Epithelial cell of proximal tubule (primary cell): ENCODE data around the gene ASAP2. TPM values are rescaled to one million over a fixed set of nuclear protein-coding genes. Genes with fewer than 3 reads are reported as not detected.
"Not testable (repeated sequence)": the region's sequence is repeated elsewhere in the genome, so short reads cannot be mapped to it uniquely, and the experiment has no call there.

ENCODE experiments used
- DNase-seq: peaks from one replicate; pipeline ENCODE4 v3.0.0-alpha.2; 2011; ENCODE audit warnings: low read depth
- H3K4me3 ChIP-seq: 2 replicates; pipeline ENCODE4 v1.5.1; 2011; ENCODE audit warnings: low read depth, mild to moderate bottlenecking, low read length
- total RNA-seq: library from RNA; depleted of rRNA; stranded (reverse); fragments of >200 nt; gene quantifications from 2 replicates; pipeline ENCODE4 v1.2.3, GENCODE V29; 2015
- TF ChIP-seq, protein P1 (sequence below): conservative IDR thresholded peaks from 2 replicates; pipeline ENCODE4 v1.5.1; 2012; ENCODE audit warnings: low read depth, mild to moderate bottlenecking, low read length

ASAP2 gene
- total RNA-seq, 1 donor from 2014 or later, result 33.0 TPM

DNA sequence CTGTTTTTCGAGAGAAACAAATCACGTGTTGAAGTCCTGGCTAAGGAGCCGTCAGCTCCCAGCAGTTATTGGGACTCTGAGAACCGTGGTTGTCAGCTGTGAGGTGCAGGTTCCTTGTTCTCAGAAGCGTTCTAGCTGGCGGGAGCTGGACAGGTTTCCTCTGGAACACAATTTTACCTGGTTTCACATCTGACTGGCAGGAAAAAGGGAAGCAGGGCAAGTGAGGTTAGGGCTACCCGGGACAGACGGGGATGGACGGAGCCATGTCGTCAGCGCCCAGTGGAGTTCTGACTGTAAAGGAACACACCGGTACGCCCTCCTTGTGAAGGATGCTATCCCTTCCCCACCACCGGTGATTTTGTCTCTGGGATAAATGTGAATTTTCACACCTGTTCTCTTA lies 190.6 kb downstream of the ASAP2 start:
- DNase-seq, result no peak
- TF ChIP-seq, protein P1, sequence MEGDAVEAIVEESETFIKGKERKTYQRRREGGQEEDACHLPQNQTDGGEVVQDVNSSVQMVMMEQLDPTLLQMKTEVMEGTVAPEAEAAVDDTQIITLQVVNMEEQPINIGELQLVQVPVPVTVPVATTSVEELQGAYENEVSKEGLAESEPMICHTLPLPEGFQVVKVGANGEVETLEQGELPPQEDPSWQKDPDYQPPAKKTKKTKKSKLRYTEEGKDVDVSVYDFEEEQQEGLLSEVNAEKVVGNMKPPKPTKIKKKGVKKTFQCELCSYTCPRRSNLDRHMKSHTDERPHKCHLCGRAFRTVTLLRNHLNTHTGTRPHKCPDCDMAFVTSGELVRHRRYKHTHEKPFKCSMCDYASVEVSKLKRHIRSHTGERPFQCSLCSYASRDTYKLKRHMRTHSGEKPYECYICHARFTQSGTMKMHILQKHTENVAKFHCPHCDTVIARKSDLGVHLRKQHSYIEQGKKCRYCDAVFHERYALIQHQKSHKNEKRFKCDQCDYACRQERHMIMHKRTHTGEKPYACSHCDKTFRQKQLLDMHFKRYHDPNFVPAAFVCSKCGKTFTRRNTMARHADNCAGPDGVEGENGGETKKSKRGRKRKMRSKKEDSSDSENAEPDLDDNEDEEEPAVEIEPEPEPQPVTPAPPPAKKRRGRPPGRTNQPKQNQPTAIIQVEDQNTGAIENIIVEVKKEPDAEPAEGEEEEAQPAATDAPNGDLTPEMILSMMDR, result no peak
- no peak overlapping the region for H3K4me3 ChIP-seq

DNA sequence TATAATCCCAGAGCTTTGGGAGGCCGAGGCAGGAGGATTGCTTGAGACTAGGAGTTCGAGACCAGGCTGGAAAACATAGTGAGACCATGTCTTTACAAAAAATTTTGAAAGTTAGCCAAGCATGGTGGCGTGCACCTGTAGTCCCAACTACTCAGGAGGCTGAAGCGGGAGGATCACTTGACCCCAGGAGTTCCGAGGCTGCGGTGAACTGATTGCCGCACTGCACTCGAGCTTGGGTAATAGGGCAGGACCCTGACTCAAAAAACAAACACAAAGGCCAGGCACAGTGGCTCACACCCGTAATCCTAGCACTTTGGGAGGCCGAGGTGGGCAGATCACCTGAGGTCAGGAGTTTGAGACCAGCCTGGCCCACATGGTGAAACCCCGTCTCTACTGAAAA lies 191.6 kb downstream of the ASAP2 start:
- H3K4me3 ChIP-seq, DNase-seq: not testable (repeated sequence)

DNA sequence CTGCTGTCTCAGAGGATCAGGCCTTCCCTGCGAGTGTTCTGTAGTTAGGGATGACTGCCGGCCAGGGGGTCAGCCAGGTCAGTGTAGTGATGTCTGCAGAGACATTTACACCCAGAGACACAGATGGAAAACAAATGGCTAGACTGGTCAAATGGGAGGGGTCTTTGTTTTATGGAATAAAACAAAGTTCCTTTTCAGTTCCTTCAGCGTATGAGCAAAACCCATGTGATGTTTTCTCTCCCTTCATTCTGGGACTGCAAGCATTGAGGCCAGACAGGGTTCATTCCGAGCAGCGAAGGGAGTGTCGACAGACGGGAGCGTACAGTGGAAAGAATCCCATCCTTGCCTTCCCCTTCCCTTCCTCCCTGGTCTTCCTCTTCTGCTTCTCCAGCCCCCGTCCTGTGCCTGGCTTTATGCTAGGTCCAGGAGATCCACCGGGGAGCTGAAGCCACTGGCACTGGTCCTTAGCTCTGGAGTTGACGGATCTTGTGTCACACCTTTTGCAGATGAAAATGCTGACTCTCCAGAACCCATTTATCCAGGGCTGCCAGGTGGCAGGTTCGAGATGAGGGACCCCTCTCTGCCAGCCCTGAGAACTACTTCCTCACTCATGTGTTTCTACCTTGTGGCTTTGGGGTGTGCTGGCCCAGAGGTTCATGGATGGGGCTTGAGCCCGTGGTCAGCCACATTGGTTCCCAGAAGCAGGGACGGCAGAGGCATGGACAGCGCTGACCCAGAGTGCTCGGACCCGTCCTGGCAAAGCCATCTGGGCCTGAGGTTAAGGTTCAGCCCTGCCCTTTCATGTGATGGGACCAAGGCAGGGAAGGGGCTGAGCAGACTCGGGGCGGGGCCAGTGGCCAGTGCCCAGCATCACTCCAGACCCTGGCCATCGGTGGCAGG lies 192.5 kb downstream of the ASAP2 start:
- no peak overlapping the region for H3K4me3 ChIP-seq
- DNase-seq, result no peak
- TF ChIP-seq, protein P1, result no peak

DNA sequence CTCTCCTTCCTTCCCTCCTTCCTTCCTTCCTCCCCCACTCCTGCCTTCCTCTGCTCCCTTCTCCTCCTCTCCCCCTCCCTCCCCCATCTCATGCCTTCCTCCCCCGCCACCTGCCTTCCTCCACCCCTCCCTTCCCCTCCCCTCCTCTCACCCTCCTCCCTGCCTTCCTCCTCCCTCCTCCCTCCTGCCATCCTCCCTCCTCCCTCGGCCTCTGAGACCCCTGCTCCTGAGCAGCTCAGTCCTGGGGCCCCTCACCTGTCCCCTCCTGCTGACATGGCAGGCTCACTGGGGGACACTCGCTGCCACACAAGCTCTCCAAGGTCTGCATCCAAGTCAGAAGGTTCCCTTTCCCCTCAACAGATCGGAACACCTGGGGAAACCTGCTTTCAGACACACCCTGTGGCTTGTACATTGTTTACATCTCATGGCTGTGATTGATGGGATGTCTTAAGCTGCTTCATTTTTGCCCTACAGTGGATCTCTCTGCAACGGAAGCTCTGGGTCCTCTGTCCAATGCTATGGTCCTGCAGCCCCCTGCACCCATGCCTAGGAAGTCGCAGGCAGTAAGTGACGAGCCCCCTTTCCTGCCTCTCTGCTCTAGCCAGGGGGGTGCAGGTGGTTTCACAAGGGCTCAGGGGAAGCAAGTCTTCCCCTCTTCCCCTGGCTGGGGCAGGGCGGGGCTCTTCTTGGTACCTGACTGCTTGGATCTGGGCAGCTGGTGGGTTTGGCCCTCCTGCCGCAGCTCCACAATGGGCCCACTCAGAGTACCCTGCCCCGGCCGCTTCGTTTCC lies 193.9 kb downstream of the ASAP2 start:
- no peak overlapping the region for H3K4me3 ChIP-seq
- no peak for DNase-seq
- TF ChIP-seq, protein P1, result no peak

DNA sequence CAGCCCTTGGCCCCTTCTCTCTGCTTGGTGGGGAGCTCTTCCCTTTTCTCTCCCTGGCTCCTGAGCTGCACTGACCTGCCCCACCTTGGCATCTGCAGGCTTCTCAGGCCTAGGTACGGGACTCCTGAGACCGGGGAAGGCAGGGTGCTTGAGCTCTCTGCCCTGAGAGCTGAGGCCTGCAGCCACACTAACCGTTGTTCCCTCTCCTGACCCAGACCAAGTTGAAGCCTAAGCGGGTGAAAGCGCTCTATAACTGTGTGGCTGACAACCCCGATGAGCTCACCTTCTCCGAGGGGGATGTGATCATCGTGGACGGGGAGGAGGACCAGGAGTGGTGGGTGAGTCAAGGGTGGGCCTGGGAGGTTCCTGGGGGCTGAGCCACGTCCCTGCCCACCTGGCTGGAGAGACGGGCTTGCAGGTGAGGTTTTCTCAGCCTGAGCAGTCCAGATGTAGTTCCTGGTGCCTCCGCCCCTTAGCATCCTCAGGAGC lies 194.5 kb downstream of the ASAP2 start:
- TF ChIP-seq, protein P1, result no peak
- no peak overlapping the region for H3K4me3 ChIP-seq

DNA sequence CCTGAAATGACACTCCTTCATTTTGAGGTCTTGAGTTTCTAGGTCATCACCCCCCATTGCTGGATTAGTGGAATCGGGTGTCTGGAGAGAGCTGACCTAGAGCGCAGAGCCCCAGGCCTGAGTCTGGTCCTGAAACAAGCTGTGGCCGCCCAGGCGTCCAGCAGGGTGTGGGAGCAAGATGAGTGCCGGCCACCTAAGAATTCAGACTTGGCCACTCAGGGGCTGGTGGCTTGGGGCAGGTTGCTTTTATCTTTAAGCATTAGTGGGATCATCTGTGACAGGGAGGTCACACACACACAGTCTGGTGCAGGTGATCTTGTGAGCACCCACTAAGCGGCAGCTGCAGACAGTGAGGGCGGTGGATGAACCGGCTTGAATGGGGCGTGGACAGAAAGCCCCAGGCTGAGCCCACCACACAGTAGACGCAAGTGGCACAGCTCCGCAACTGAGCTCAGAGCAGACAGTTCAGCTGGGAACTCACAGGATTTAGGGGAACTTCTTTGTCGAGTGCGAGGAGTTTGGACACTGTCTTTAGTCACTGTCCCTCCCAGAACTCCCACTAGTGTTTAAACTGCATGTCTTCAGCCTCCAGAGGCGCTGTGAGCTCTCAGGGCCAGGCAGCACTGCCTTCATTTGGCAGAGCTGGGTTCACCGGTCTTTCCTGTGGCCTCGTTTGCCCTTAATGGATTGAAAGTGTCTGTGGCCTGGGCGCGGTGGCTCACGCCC lies 195.2 kb downstream of the ASAP2 start:
- DNase-seq, result no peak
- H3K4me3 ChIP-seq, result no peak overlapping the region

More for the DNA sequence above, 194.5 kb downstream of the ASAP2 start:
- no peak for DNase-seq

More for the DNA sequence above, 195.2 kb downstream of the ASAP2 start:
- TF ChIP-seq, protein P1, result no peak
